HG02943 (cell line): ENCODE results near the gene KLKB1.

Experiments used
- ATAC-seq: cut with Tn5 transposase; IDR thresholded peaks from one replicate; pipeline ENCODE4 v1.9.1; 2021; ENCODE audit warnings: mild to moderate bottlenecking, low read depth, moderate library complexity; ENCODE audit not compliant: unreplicated experiment

The KLKB1 gene

DNA sequence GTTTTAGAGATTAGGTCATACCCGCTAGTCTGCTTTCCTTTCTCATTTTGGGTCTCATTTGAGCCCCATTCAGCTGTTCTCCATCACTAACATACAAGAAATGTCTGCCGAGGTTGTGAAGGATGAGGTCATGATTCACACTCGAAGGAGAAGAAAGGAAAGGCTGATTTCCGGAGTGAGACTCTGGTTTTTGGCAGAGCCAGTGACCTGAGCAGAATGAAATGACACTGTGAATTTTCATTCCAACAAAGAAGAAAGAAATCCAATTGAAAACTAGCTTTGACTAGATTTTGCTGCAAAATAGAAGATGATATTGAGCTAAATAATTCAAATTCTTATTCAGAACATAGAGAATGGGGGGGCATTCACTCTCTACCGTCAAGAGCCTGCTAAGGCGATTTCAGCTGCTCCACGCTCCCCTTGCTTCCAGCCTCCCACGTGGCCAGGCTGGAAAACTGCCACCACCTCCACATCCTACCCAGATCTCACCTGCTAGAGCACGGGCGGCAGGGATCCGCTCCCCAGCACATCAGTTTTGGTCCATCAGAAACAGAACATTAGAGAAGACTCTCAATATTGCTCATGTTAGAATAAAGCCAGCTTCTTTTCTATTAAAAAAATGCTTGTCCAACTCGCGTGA, 77.7 kb downstream of the KLKB1 start:
- ATAC-seq: no peak

DNA sequence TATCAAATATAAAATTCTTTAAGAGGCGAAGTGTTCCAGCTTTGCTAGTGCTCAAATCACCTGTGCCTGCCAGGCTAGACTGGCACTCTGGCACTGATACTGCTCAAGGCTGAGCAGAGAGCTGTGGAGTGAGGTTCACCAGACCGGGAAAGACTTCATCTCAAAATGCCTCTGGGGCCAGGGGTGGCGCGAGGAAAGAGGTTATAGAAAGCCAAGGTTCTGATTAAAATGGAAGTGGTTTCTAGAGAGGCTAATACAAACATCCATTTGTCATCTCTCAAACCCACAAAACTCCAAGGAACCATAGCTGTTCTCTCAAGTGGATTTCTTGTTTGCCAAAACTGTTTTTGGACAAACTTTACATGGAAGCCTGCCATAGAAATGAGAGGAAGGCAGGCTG, 80.2 kb downstream of the KLKB1 start:
- ATAC-seq: no peak

DNA sequence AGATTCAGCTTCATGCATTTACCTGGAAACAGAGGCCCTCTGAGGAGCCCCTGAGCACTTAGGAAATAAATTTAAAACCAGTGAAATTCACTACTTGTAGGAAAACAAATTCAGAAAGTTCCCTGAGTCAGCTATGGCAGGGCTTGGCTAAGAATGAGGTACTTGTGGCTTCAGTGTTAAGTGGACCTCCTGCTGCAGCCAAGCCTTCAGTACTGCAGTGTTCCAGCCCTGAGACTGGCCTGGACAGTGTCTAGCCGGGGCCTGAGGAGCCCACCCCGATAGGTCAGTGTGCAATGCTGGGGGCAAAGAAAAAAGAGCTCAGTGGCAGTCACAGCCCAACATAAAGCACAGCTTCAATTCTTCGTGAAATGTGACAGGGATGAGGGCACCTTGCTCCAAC, 80.6 kb downstream of the KLKB1 start:
- ATAC-seq: no peak
